HL-60/S4 treated with retinoic acid at 250 ng/mL for 4 days and 3 days (cell line): ENCODE results near the gene MAST2.
"Not testable (repeated sequence)": the region's sequence is repeated elsewhere in the genome, so short reads cannot be mapped to it uniquely, and the experiment has no call there.

Experiments
- in situ Hi-C: fragments of 300-500 bp; cut with MboI; formaldehyde crosslinking; loops from 2 replicates; pipeline ENCODE4 v1.7.0; 2022; ENCODE audit warnings: low sequenced_read_pairs

MAST2 gene

DNA sequence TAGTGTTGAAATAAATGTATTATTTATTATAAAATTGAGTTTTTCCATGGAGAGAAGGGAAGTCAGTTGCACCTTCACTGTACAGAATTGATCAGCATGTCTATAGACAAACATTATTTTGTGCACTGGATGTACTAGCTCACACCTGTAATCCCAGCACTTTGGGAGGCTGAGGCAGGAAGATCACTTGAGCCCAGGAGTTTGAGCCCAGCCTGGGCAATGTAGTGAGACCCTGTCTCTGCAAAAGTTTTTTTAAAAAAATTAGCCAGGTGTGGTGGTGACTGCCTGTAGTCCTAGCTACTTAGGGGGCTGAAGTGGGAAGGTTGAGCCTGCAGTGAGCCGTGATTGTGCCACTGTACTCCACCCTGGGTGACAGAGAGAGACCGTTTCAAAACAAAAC is 87.7 kb downstream of the MAST2 start:
- in situ Hi-C loops, result no loop called here

DNA sequence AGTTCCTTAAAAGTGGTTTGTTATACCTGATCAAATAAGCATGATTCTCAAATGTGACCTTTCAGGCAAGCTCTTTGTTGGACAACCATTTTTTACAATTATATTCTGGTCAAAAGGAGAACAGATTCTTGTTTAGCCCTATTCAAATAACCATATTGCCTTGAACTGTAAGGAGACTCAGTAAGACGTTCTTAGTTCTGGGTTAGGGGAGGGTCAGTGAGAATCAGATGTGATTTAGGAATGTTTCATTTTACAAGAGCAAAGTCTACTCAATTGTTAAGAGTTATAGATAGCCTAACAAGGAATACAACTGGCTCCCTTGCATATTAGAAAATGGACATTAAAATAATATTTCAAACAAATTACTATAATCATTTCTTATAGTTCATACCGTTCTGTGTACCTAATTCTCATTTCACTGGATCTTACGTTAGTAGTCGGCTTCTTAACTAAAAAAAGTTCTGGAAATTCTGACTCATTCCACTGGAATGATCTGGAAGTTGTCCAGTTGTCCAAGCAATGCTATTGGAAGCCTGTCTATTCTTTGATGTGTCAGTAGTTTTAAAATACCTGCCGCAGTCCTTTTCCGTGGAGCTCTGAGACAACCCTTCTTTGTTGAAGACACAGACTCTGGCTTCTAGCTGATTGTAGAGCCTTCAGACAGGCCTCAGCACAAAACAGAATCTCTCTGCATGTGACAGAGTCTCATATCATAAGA is 88.8 kb downstream of the MAST2 start:
- in situ Hi-C loops, result no loop called here

DNA sequence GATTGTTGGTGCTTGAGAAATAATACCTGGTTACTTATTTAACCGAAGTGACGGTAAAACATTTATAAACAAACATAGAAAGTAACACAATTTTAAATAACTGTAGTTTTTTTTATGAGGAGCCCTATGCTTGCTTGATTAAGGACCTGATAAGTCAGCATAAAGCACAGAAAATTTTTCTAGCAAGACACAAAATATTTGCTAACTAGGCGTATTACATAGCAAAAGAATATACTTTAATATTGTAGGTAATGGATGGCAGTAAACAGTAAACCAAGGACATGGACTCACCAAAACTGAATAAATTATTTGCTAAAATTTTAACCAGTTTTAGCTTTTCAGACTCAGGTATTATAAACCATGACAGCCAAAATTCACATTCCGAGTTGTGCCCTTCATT is 90.9 kb downstream of the MAST2 start:
- in situ Hi-C loops, result no loop called here

DNA sequence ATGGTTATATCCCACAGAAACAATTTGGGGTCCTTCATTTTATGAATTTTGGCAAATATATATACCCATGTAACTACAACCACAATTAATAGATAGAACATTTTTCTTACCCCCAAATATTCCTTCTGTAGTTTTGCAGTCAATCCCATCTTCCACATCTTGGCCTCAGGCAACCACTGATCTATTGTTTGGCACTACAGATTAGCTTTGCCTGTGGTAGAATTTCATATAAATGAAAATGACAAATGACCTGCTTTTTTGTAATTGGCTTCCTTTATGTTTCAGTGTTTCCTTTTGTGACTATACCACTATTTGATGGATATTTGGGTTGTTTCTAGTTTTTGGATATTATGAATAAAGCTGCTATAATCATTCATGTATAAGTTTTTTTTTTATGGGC is 91.5 kb downstream of the MAST2 start:
- in situ Hi-C loops, result no loop called here

DNA sequence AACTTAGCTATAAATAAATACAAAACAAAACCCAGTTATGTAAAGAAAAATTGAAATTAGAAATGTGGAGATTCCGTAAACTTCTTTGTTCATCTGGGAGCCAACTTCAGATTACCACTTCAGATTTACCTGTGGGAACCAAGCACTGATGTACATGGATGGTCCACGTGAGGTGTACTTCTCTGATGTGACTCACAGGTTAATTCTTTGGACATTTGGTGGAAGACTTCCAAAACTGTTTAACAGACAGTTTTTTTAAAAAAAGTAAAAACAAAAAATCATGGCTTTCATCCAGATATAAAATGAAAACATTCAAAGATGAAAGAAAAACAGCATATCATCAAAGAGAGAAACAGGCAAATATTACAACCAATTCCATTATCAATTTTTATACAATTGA is 92.0 kb downstream of the MAST2 start:
- in situ Hi-C loops, result no loop called here

DNA sequence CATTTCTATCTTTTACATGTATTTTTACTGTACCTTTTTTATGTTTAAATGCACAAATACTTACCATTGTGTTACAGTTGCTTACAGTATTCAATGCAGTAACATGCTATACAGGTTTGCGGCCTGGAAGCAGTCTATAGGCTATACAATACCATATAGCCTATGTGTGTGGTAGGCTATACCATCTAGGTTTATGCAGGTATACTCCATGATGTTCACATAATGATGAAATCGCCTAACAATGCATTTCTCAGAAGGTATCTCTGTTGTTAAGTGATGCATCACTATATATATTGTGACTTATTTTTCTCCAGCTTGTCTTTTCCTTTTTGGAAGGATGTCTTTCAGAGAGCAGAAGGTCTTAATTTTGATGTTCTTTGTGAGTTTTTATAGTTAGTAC is 103.5 kb downstream of the MAST2 start:
- in situ Hi-C loops, result no loop called here

DNA sequence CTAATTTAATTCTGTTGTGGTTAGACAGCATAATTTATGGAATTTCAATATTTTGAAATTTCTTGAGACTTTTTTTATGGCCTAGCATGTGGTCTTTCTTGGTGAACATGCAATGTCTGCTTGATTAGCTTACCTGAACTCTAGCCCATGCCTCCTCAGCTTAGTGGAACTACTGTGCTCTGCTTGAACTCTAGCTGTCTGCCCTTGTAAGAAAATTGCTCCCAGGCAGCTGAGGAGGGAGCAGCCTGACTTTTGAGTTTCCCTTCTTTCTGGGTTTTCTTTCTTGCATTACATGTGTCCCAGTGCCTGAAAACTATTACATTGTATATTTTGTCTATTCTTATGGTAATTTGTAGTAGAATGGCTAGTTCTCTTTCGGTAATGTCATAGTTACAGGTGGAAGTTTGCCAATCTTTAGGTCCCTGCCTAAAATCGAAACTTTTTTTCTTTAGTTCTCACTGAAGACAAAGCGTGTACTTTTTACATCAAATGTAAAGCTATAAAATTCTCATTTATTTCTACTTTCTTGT is 105.3 kb downstream of the MAST2 start:
- in situ Hi-C loops, result no loop called here

DNA sequence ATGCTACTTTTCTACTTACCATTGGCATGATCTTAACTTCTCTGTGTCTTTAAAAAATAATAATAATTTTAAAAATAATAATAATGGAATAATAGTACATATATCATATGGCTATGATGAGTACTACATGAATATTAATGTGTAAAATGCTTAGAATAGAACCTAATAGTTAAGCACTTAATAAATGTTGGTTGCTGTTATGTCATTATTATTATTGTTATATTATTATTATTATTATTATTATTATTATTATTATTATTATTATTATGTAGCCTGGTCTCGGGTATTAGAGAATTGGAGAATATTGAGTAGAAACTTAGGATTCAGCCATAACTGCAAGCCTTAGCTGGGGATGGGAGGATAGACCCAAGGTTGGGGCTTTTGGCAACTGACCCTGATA is 108.2 kb downstream of the MAST2 start:
- in situ Hi-C loops, result no loop called here

DNA sequence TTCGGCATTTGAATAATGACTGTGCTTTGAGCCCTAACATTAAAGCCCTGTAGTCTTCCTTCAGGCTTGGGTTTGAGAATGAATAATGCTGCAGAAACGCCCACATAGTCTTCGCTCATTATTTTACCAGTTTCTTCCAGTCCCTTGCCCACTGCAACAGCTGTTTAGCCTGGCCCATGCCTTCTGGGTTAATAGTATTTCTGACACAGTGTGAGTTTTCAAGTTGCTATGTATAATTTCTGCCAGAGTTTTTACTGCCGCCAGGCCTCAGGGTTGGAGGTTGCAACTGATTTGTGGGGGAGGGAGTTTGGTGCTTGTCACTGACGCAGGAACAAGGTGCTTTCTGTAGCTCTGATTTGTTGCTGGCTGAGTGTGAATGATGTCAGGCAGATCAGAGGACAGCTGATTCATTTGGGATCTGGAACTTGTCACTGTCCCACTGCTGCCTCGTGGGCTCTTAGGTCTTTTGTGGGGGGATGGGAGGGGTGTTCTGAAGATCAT is 109.8 kb downstream of the MAST2 start:
- in situ Hi-C loops, result no loop called here

DNA sequence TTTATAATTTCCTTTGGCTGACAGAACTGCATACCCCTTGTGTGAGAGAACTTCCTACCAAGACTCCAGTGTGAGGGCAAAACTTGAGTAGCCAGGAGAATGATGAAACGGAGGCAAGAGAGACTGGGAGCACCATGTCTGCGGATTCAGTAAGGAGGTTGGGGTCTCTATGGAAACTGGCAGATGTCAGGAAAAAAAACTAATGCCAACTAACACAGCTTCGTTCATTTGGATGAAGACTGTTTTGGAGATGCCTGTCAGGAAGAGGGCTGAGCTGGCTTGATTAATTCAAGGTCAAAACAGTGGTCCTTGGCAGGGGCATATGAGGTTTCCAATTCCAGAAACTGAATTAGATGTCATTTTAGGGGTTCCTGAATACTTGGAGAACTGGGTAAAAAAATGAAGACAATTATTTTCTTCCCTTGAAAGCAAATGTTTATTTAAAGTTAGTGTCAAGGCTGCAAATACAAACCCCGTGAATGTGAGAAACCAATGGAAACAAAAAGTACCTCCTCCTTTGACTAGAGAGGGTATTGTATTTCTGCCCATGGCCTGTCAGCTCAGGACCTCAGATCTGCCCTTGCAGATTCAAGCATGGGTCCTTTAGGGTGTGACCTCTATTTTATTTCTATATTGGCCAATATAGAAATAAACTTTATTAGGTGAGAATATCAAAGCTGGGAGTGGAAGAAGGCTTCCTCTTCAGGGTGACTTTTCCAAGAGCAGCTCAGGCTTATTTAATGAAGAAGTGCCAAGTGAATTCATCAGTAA is 110.5 kb downstream of the MAST2 start:
- in situ Hi-C loops, result no loop called here

DNA sequence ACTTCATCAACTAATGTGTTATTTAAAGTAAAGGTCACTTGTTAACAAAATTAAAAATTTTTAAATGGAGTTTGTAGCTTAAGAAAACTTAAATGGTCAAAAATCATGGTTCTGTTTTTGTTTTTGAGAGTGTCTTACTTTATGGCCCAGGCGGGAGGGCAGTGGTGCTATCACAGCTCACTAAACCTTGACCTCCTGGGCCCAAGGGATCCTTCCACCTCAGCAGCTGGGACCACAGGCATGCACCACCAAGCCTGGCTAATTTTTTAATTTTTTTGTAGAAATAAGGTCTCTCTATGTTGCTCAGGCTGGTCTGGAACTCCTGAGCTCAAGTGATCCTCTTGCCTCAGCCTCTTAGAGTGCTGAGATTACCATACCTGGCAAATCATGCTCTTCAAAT is 111.4 kb downstream of the MAST2 start:
- in situ Hi-C loops, result no loop called here

DNA sequence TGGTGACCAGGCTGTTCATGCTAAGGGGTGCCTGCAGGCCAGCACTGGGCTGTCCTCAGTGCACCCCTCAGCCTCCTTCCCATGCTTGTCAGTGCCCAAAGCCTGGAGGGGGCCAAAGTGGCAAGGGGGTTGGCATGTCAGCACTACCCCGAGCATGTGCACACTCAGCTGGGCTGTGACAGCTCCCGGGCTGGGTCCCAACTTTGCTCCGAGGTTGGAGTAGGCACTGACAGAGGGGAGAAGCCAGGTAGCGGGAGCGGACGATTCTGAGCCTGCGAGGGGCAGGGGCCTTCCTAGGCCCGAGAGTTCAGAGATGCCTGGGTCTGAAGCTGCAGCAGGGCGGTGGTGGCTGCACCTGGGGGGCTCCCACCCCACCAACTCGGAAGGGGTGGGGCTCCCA is 119.0 kb downstream of the MAST2 start:
- in situ Hi-C loops, result no loop called here

DNA sequence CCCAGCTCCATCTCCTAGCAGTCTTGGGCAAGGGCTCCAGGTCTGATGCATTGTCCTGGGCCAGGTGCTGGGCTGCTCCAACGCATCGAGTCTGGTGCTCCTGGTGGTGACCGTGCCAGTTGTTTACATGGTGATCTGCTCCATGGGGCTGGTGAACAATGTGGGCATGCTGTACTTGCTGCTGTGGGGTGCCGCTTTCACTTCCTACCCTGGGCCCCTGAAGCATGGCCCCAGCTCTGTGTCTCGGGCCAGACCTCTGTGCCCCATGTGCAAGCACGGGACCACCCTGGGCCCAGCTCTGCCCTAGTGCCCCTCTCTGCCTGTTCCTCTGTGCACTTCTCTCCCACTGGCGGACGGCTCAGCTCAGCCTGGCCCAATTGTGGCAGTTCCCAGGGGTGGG is 119.4 kb downstream of the MAST2 start:
- in situ Hi-C loops, result no loop called here

DNA sequence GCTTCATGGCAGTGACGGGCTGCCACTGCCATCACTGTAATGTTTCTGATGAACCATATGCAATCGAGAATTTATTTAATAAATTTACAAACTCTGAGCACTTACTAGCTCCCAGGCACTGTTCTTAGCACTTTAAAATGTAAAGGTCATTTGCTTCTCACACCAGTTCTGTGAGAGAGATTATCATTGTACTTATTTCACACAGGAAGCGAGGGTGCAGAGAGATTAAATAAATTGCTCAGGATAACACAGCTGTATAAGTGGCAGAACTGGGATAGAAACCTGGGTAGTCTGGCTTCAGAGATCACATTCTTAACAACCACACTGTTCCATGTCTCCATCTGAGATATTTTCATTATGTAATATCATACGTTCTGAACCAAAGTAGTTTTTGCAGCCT is 119.9 kb downstream of the MAST2 start:
- in situ Hi-C loops, result no loop called here

DNA sequence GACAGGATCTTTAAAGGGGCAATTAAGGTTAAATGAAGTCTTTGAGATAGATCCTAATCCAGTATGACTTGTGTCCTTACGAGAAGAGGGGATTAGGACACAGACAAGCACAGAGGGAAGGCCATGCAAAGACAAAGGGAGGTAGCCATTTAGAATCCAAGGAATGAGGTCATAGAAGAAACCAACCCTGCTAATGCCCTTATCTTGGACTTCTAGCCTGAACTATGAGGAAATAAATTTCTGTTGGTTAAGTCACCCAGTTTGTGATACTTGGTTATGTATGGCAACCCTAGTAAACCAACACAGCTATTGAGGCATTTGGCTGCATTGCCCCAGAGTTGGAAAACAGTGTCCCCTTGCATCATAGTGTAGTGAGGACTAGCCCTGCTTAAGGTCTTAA is 121.3 kb downstream of the MAST2 start:
- in situ Hi-C loops, result no loop called here

DNA sequence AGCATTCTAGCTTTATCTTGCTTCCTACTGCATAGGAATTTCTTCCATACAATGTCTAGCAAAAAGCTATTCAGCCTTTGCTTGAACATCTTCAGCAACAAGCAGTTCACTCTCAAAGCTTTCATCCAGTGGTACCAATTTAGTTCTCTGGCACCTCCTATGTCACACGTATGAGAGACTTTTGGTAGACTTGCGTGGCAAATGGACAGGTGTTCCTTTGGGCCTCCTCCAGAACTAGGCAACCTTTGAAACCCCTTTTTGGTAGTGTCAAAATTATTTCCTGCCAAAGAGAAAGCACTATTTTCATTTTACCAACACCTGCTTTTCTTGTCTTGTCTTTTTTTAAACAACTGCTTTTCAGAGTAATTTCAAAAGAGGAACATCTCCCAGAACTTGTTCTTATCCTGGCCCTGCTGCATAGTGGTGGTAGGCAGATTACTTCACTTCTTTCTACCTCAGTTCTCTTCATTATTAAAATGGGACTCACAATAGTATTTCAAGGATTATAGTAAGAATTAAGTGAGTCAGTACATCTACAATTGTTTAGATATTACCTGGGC is 122.4 kb downstream of the MAST2 start:
- in situ Hi-C loops, result no loop called here

DNA sequence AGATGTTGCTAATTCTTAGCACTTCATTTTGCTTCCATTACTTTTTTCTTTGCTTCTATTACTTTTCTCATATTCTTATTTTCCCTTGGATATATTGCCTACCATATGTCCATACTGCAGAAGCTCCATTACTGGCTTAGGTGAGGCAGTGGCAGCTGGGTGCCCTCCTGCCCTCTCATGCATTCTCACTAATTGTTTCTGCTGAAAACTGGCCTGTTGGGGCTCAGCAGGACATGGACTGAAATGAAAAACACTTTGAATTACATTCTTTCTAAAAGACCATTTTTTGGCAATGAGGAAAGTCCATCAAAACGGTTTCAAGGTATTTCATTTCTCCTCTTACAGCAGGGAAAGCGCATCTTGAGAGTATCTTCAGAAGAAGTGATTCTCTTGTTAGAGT is 122.9 kb downstream of the MAST2 start:
- in situ Hi-C loops, result no loop called here

DNA sequence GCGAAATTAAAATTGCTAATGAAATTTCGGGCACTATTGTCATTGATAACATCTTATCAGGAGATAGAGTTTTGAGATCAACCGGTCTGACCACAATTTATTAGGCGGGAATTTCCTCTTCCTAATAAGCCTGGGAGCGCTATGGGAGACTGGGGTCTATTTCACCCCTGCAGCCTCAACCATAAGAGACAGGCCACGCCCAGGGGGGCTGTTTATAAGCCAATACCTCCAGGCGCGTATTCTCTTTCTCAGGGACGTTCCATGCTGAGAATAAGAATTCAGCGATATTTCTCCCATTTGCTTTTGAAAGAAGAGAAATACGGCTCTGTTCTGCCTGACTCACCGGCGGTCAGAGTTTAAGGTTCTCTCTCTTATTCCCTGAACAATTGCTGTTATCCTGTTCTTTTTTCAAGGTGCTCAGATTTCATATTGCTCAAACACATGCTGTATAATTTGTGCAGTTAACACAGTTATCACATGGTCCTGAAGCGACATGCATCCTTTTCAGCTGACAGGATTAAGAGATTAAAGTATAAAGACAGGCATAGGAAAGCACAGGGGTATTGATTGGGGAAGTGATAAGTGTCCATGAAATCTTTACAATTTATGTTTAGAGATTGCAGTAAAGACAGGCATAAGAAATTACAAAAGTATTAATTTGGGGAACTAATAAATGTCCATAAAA is 124.0 kb downstream of the MAST2 start:
- in situ Hi-C loops, result not testable (repeated sequence)

DNA sequence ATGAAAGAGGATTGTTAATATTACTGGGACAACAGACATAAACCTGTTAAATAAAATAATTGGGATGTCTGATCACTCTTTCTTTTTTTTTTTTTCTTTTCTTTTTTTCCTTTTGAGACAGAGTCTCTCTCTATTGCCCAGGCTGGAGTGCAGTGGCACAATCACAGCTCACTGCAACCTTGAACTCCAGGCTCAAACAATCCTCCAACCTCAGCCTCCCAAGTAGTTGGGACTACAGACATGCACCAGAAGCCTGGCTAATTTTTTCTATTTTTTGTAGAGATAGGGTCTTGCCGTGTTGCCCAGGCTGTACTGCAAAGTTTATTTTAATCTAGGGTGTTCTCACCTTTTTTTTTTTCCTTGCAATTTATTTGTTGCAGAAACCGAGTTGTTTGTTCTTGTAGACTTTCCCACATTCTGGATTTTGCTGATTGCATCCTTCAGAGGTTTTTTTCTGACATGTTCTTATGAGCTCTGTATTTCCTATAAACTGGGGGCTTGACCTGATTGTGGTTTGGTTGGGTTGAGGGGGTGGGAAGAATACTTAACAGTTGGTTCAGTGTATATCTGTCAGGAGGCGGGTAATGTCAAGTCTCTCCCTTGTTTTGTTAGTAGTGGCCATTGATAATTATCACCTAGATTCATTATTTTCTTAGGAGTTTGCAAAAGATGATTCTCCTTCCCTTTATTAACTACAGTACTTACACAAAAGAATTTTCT is 125.2 kb downstream of the MAST2 start:
- in situ Hi-C loops, result no loop called here

DNA sequence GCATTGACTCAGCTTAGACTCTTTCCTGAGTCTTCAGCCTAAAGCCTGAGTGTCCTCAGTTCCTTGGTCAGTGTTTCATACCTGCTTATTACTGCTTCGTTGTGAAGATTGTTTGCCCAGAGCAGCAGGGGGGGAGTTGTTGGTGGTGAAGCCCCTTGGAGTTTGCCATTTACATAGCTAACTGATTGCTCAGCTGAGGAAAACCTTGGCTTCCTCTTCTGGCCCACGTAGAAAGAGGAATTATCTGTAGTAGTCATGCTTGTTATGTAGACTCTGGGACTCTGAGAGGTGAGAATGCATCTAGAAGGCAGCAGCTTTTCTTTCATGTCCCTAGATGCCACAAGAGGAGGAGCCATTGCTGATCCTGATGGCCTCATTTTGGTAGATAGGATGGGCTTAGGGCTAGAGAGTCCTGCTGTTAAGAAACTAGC is 125.9 kb downstream of the MAST2 start:
- in situ Hi-C loops, result no loop called here
